Neural cell (in vitro differentiated cells): ENCODE results near the gene S100P. TPM values are rescaled to one million over a fixed set of nuclear protein-coding genes. Genes with fewer than 3 reads are reported as not detected.

Experiments used
- H2AFZ ChIP-seq: fragments of 200-600, 300-800 bp; sonication (generic), shearing (Covaris generic); 2 replicates; pipeline ENCODE4 v1.6.0; 2014; ENCODE audit warnings: low read depth, mild to moderate bottlenecking, antibody characterized with exemption, low read length, moderate library complexity
- H3F3A ChIP-seq: fragments of 200-600 bp; shearing (Covaris generic); 2 replicates; pipeline ENCODE4 v1.6.1; 2016; ENCODE audit warnings: mild to moderate bottlenecking, moderate library complexity, mixed read lengths, antibody characterized with exemption, low read length; ENCODE audit not compliant: insufficient read depth, poor library complexity, severe bottlenecking
- H3K27ac ChIP-seq: fragments of 200-600, 300-800 bp; sonication (generic), shearing (Covaris generic); 2 replicates; pipeline ENCODE4 v1.5.1; 2014; ENCODE audit warnings: mild to moderate bottlenecking, low read length, moderate library complexity
- H3K27me3 ChIP-seq: fragments of 300-800, 200-600 bp; sonication (generic), shearing (Covaris generic); 2 replicates; pipeline ENCODE4 v1.6.0; 2014; ENCODE audit warnings: mild to moderate bottlenecking, low read depth, low read length, moderate library complexity; ENCODE audit not compliant: insufficient read depth
- H3K36me3 ChIP-seq: fragments of 300-800, 200-600 bp; sonication (generic), shearing (Covaris generic); 2 replicates; pipeline ENCODE4 v1.5.1; 2014; ENCODE audit warnings: mild to moderate bottlenecking, antibody characterized with exemption, low read length, moderate library complexity; ENCODE audit not compliant: insufficient read depth
- H3K4me2 ChIP-seq: fragments of 300-800, 200-600 bp; sonication (generic), shearing (Covaris generic); 2 replicates; pipeline ENCODE4 v1.6.0; 2014; ENCODE audit warnings: mild to moderate bottlenecking, low read length
- H3K4me3 ChIP-seq: fragments of 300-800, 200-600 bp; sonication (generic), shearing (Covaris generic); 2 replicates; pipeline ENCODE4 v1.5.1; 2014; ENCODE audit warnings: mild to moderate bottlenecking, low read length, moderate library complexity
- H3K79me2 ChIP-seq: fragments of 200-600 bp; shearing (Covaris generic); replicated peaks from 2 replicates; pipeline ENCODE4 v1.6.0; 2014; ENCODE audit warnings: mild to moderate bottlenecking, low read length, moderate library complexity; ENCODE audit not compliant: insufficient read depth
- H3K9ac ChIP-seq: fragments of 300-800, 200-600 bp; sonication (generic), shearing (Covaris generic); 2 replicates; pipeline ENCODE4 v1.6.1; 2016; ENCODE audit warnings: mild to moderate bottlenecking, low read length, mixed read lengths
- H3K9me2 ChIP-seq: fragments of 200-600 bp; shearing (Covaris generic); 2 replicates; pipeline ENCODE4 v1.6.1; 2016; ENCODE audit warnings: mild to moderate bottlenecking, low read length, mixed read lengths; ENCODE audit not compliant: insufficient read depth
- H3K9me3 ChIP-seq: fragments of 200-600, 300-800 bp; sonication (generic), shearing (Covaris generic); 2 replicates; pipeline ENCODE4 v1.6.1; 2016; ENCODE audit warnings: mild to moderate bottlenecking, mixed run types, low read length, moderate library complexity, mixed read lengths
- H4K20me1 ChIP-seq: fragments of 200-600 bp; shearing (Covaris generic); 2 replicates; pipeline ENCODE4 v1.6.1; 2016; ENCODE audit warnings: mild to moderate bottlenecking, mixed run types; ENCODE audit not compliant: insufficient read depth
- EP300 ChIP-seq: fragments of 450-650 bp; conservative IDR thresholded peaks from 2 replicates; pipeline ENCODE4 v1.6.1; 2014; ENCODE audit warnings: antibody characterized with exemption, mild to moderate bottlenecking, moderate library complexity; ENCODE audit not compliant: poor library complexity, severe bottlenecking
- EZH2 ChIP-seq: fragments of 200-600, 300-800 bp; shearing (Covaris generic), sonication (generic); IDR thresholded peaks from 2 replicates; pipeline ENCODE4 v1.6.1; 2014; ENCODE audit warnings: antibody characterized with exemption, low read length, borderline replicate concordance, mild to moderate bottlenecking; ENCODE audit not compliant: insufficient read depth, poor library complexity, severe bottlenecking
- MXI1 ChIP-seq: fragments of 450-650 bp; conservative IDR thresholded peaks from 2 replicates; pipeline ENCODE4 v1.6.1; 2014; ENCODE audit warnings: antibody characterized with exemption, mild to moderate bottlenecking; ENCODE audit not compliant: poor library complexity, severe bottlenecking
- POLR2AphosphoS5 ChIP-seq: IDR thresholded peaks from 2 replicates; pipeline ENCODE4 v1.6.1; 2012
- RAD21 ChIP-seq: fragments of 450-650 bp; conservative IDR thresholded peaks from 2 replicates; pipeline ENCODE4 v1.6.1; 2014; ENCODE audit warnings: antibody characterized with exemption, mild to moderate bottlenecking, moderate library complexity
- REST ChIP-seq: IDR thresholded peaks from 2 replicates; pipeline ENCODE4 v1.6.1; 2012; ENCODE audit warnings: borderline replicate concordance
- SMC3 ChIP-seq: fragments of 450-650 bp; conservative IDR thresholded peaks from 2 replicates; pipeline ENCODE4 v1.6.1; 2014; ENCODE audit warnings: antibody characterized with exemption, mild to moderate bottlenecking, moderate library complexity; ENCODE audit not compliant: poor library complexity
- TAF1 ChIP-seq: IDR thresholded peaks from 2 replicates; pipeline ENCODE4 v1.6.1; 2012; ENCODE audit warnings: low read depth
- polyA plus RNA-seq: library from polyadenylated mRNA; depleted of rRNA; stranded (reverse); fragments of >200 nt; gene quantifications from 2 replicates; pipeline ENCODE4 v1.2.3, GENCODE V29; 2014
- TF ChIP-seq, protein P1 (sequence below): fragments of 450-650 bp; IDR thresholded peaks from 2 replicates; pipeline ENCODE4 v1.5.1; 2014; ENCODE audit warnings: antibody characterized with exemption, mild to moderate bottlenecking, moderate library complexity; ENCODE audit not compliant: poor library complexity, severe bottlenecking

The S100P gene
- polyA plus RNA-seq, 1 donor from 2014 or later, result not detected

GRCh38 chr4:6699388-6699787 lies 5.7 kb downstream of the S100P start:
- Histone ChIP-seq H3K9ac (no peak overlapping the region), H3K4me2 (no peak overlapping the region), H3K36me3 (peaks cover 10% of the 10 kb centered on the region), H3K4me3 (no peak overlapping the region), H3K9me2 (no peaks in the 10 kb centered on the region), H3K27me3 (no peaks in the 10 kb centered on the region), H4K20me1 (no peaks in the 10 kb centered on the region), H2AFZ (no peak overlapping the region), H3F3A (no peaks in the 10 kb centered on the region), H3K27ac (no peak overlapping the region), H3K9me3 (no peaks in the 10 kb centered on the region), H3K79me2 (peaks cover 8% of the 10 kb centered on the region)
- no peak for TF ChIP-seq MXI1
- no peak for TF ChIP-seq EZH2
- TF ChIP-seq REST, result no peak
- TF ChIP-seq RAD21, result no peak
- TF ChIP-seq, protein P1, sequence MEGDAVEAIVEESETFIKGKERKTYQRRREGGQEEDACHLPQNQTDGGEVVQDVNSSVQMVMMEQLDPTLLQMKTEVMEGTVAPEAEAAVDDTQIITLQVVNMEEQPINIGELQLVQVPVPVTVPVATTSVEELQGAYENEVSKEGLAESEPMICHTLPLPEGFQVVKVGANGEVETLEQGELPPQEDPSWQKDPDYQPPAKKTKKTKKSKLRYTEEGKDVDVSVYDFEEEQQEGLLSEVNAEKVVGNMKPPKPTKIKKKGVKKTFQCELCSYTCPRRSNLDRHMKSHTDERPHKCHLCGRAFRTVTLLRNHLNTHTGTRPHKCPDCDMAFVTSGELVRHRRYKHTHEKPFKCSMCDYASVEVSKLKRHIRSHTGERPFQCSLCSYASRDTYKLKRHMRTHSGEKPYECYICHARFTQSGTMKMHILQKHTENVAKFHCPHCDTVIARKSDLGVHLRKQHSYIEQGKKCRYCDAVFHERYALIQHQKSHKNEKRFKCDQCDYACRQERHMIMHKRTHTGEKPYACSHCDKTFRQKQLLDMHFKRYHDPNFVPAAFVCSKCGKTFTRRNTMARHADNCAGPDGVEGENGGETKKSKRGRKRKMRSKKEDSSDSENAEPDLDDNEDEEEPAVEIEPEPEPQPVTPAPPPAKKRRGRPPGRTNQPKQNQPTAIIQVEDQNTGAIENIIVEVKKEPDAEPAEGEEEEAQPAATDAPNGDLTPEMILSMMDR, result no peak
- TF ChIP-seq TAF1, result no peak
- TF ChIP-seq POLR2AphosphoS5, result no peak
- TF ChIP-seq SMC3, result no peak
- no peak for TF ChIP-seq EP300

DNA sequence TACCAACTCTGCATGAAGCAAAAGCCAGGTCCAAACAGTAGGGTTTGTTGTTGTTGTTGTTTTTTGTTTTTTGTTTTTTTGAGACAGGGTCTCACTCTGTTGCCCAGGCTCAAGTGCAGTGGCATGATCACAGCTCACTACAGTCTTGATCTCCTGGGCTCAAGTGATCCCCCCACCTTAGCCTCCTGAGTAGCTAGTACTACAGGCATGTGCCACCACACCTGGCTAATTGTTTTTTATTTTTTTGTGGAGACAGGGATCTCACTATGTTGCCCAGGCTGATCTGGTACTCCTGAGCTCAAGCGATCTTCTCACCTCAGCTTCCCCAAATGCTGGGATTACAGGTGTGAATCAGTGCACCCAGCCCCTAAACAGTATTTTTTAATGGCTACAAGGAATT lies 6.2 kb downstream of the S100P start:
- Histone ChIP-seq H3K79me2 (peaks cover 13% of the 10 kb centered on the region), H3K4me3 (no peak overlapping the region), H3K27ac (no peak overlapping the region), H3K9me3 (no peaks in the 10 kb centered on the region), H3K27me3 (no peaks in the 10 kb centered on the region), H3K9ac (no peak overlapping the region), H3F3A (no peaks in the 10 kb centered on the region), H3K9me2 (no peaks in the 10 kb centered on the region), H4K20me1 (no peaks in the 10 kb centered on the region), H2AFZ (no peak overlapping the region), H3K36me3 (peaks cover 11% of the 10 kb centered on the region), H3K4me2 (no peak overlapping the region)
- TF ChIP-seq EP300 (no peak), MXI1 (no peak), SMC3 (no peak), RAD21 (no peak), EZH2 (no peak), POLR2AphosphoS5 (no peak), REST (no peak), TAF1 (no peak)
- TF ChIP-seq, protein P1, result no peak
